ENCODE results near the gene RAPSN. TPM values are rescaled to one million over a fixed set of nuclear protein-coding genes. Genes with fewer than 3 reads are reported as not detected.
A peak's percentile ranks its signal among the peaks of the same experiment; 100 is the strongest.
"Not testable (repeated sequence)": the region's sequence is repeated elsewhere in the genome, so short reads cannot be mapped to it uniquely, and the experiment has no call there.

Gene RAPSN
- total RNA-seq, 2 donors from 2014 or later = 3.0 to 3.1 TPM

GRCh38 chr11:47477753-47478152 lies 28.8 kb upstream of the RAPSN start:
- Mint-ChIP-seq H3K4me3 (no peak overlapping the region), H3K36me3 (ENCODE audit: low read depth) (peaks cover 7% of the 10 kb centered on the region), H3K27me3 (no peaks in the 10 kb centered on the region), H3K27ac (peak overlapping the region; percentile 66), H3K4me1 (peaks cover 3% of the 10 kb centered on the region)
- DNase-seq = no peak
- no peak for ATAC-seq
- H3K9me3 ChIP-seq (ENCODE audit: control insufficient read depth, low read length, poor library complexity, severe bottlenecking) = no peaks in the 10 kb centered on the region

DNA sequence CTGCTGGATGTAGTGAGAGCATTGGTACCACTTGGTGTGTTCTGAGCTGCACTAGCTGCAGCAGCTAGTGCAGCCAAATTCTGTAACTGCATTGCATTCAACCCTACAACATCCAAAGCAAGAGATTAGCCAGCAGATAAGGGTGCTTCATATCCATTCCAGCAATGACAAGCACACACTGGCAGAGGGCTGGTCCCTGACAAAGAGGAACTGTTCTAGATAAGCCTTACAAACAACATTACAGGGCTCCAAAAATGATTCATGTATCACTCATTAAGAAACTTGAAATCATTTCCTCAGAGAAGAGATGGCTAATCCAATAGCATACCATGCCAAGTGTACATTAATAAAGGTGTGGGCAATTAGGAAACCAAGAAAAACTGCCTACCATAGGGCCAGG lies 28.4 kb upstream of the RAPSN start:
- H3K4me1 Mint-ChIP-seq = peaks cover 3% of the 10 kb centered on the region
- peaks cover 7% of the 10 kb centered on the region for H3K36me3 Mint-ChIP-seq (ENCODE audit: low read depth)
- no peak for DNase-seq
- H3K9me3 ChIP-seq (ENCODE audit: control insufficient read depth, low read length, poor library complexity, severe bottlenecking) = no peaks in the 10 kb centered on the region
- H3K27me3 Mint-ChIP-seq = no peaks in the 10 kb centered on the region
- no peak for ATAC-seq
- H3K27ac Mint-ChIP-seq = peak overlapping the region; percentile 66
- H3K4me3 Mint-ChIP-seq = no peak overlapping the region

GRCh38 chr11:47470671-47471070 lies 21.7 kb upstream of the RAPSN start:
- DNase-seq (no peak), ATAC-seq (no peak)
- Mint-ChIP-seq H3K4me3 (no peak overlapping the region), H3K27ac (peak overlapping the region; percentile 41), H3K27me3 (no peaks in the 10 kb centered on the region), H3K4me1 (peaks cover 8% of the 10 kb centered on the region), H3K36me3 (ENCODE audit: low read depth) (peaks cover 11% of the 10 kb centered on the region)
- no peaks in the 10 kb centered on the region for H3K9me3 ChIP-seq (ENCODE audit: control insufficient read depth, low read length, poor library complexity, severe bottlenecking)

- peak overlapping the region; percentile 27 for H3K27ac Mint-ChIP-seq
Observed at GRCh38 chr11:47469361-47470179, 20.6 kb upstream of the RAPSN start.

DNA sequence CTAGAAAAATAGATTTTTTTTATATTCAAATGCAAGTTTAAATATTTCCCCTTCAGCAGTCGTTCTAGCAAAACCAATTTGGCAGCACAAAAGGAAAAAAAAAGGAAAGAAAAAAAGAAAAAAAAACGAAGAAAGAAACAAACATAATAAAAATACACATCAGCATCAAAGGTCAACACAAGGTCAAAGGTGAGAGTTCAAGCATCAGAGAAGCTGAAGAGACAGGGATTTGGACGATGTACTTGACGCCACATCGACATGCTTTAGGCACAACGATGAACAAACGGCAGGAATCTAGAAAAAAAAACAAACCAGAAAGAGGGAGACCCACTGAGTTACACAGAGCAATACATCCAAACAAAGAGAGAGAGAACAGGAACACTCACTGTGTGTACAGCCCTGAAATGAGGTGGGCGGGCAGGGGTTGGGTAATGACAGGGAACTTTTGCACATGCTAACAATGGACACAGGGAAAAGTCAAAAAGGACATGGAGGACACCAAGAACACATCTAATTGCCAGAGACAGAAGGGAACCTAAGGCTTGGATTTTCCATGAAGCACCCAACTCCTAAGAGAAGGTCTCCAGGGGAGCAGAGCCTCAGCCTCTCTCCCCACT lies 19.8 kb upstream of the RAPSN start:
- ATAC-seq (no peak), DNase-seq (no peak)
- H3K4me1 Mint-ChIP-seq = peaks cover 9% of the 10 kb centered on the region
- H3K27ac Mint-ChIP-seq = peak overlapping the region; percentile 6
- no peak overlapping the region for H3K4me3 Mint-ChIP-seq
- no peaks in the 10 kb centered on the region for H3K9me3 ChIP-seq (ENCODE audit: control insufficient read depth, low read length, poor library complexity, severe bottlenecking)
- peaks cover 8% of the 10 kb centered on the region for H3K36me3 Mint-ChIP-seq (ENCODE audit: low read depth)
- H3K27me3 Mint-ChIP-seq = no peaks in the 10 kb centered on the region

More at GRCh38 chr11:47469361-47470179, 20.6 kb upstream of the RAPSN start:
- Mint-ChIP-seq H3K4me3 (no peak overlapping the region), H3K27me3 (no peaks in the 10 kb centered on the region), H3K36me3 (ENCODE audit: low read depth) (peaks cover 8% of the 10 kb centered on the region), H3K4me1 (peaks cover 9% of the 10 kb centered on the region)
- no peak for DNase-seq
- no peaks in the 10 kb centered on the region for H3K9me3 ChIP-seq (ENCODE audit: control insufficient read depth, low read length, poor library complexity, severe bottlenecking)
- no peak for ATAC-seq

DNA sequence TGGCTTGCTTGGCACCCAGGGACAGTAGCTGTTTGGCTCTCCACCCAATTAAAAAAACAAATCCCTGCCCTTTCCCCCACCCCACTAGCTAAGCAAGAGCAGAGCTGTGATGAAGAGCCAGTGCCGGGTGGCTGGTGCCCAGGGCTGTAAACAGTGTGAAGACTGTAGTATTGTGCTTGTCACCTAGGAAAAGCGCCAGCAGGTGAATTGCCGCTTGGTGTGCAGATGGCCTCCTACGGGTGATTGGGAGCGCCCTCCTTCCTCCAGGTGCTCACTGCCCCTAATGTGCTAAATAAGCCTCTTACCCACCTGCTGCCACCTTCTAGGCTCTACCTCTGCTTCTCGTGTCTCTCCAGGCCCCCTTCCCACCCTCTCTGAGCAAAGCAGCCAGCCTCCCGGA lies 18.4 kb upstream of the RAPSN start:
- H3K27me3 Mint-ChIP-seq = no peaks in the 10 kb centered on the region
- no peak for ATAC-seq
- DNase-seq = no peak
- H3K4me3 Mint-ChIP-seq = no peak overlapping the region
- peaks cover 9% of the 10 kb centered on the region for H3K4me1 Mint-ChIP-seq
- peaks cover 4% of the 10 kb centered on the region for H3K36me3 Mint-ChIP-seq (ENCODE audit: low read depth)
- H3K27ac Mint-ChIP-seq = no peak overlapping the region
- H3K9me3 ChIP-seq (ENCODE audit: control insufficient read depth, low read length, poor library complexity, severe bottlenecking) = no peaks in the 10 kb centered on the region

- Mint-ChIP-seq H3K27ac (no peak overlapping the region), H3K4me3 (no peak overlapping the region), H3K36me3 (ENCODE audit: low read depth) (peaks cover 4% of the 10 kb centered on the region), H3K4me1 (peaks cover 11% of the 10 kb centered on the region), H3K27me3 (no peaks in the 10 kb centered on the region)
- DNase-seq (no peak), ATAC-seq (no peak)
- no peaks in the 10 kb centered on the region for H3K9me3 ChIP-seq (ENCODE audit: control insufficient read depth, low read length, poor library complexity, severe bottlenecking)
Observed at GRCh38 chr11:47466701-47467250, 17.8 kb upstream of the RAPSN start.

GRCh38 chr11:47466201-47466600 lies 17.3 kb upstream of the RAPSN start:
- no peaks in the 10 kb centered on the region for H3K9me3 ChIP-seq (ENCODE audit: control insufficient read depth, low read length, poor library complexity, severe bottlenecking)
- ATAC-seq = no peak
- Mint-ChIP-seq H3K27me3 (no peaks in the 10 kb centered on the region), H3K27ac (peak overlapping the region; percentile 59), H3K4me1 (peaks cover 11% of the 10 kb centered on the region), H3K36me3 (ENCODE audit: low read depth) (peaks cover 4% of the 10 kb centered on the region), H3K4me3 (no peak overlapping the region)
- no peak for DNase-seq

DNA sequence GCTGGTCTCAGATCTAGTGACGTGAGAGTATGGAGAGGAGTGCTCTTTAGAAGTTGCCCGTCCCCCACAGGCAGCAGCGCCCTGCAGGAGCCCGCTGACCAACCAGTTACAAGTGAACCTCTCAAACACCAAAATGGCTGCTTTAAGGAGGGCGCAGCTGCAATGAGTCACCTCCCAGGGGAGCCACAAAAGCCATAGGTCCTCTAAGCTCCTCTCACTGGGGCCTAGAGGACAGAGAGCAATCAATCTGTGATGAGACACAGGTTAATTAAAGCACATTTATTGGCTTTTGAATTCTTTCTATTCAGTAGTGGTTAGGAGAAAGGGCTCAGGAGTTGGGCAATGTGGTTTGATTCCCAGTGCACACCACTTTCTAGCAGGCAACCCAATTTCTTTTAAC lies 15.5 kb upstream of the RAPSN start:
- H3K36me3 Mint-ChIP-seq (ENCODE audit: low read depth) = peaks cover 2% of the 10 kb centered on the region
- no peak for ATAC-seq
- H3K27me3 Mint-ChIP-seq = no peaks in the 10 kb centered on the region
- H3K4me3 Mint-ChIP-seq = no peak overlapping the region
- H3K9me3 ChIP-seq (ENCODE audit: control insufficient read depth, low read length, poor library complexity, severe bottlenecking) = no peaks in the 10 kb centered on the region
- H3K4me1 Mint-ChIP-seq = peaks cover 9% of the 10 kb centered on the region
- no peak for DNase-seq
- H3K27ac Mint-ChIP-seq = no peak overlapping the region

GRCh38 chr11:47461876-47462275 lies 12.9 kb upstream of the RAPSN start:
- Mint-ChIP-seq H3K27ac (peak overlapping the region; percentile 29), H3K4me1 (peaks cover 4% of the 10 kb centered on the region), H3K4me3 (no peak overlapping the region), H3K36me3 (ENCODE audit: low read depth) (no peaks in the 10 kb centered on the region), H3K27me3 (no peaks in the 10 kb centered on the region)
- DNase-seq (no peak), ATAC-seq (no peak)
- no peaks in the 10 kb centered on the region for H3K9me3 ChIP-seq (ENCODE audit: control insufficient read depth, low read length, poor library complexity, severe bottlenecking)

DNA sequence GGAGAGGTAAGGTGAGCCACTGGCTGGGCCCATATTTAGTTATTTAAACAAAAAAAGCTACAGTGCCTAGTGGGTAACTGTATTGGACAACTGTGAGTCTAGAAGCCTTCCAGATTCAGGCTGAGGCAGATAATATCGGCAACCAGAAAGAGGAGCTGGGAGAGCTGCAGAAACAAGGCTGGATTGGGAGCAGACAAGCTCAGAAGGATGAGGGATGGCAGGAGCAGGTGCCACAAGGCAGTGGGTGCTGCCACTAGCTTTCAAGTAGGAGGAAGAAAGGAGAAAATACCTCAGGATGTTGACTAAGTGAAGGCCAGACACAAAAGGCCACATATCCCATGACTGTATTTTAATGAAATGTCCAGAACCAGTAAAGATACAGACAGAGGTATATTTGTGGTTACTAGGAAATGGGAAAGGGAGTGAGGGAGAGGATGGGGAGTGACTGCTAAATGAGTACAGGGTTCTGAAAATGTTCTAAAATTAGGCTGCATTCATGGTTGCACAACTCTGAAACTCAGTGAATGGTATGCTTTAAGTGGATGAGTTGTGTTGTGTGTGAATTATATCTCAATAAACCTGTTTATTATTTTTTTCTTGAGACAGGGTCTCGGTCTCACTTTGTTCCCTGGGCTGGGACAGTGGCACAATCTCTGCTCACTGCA lies 11.8 kb upstream of the RAPSN start:
- ATAC-seq (no peak), DNase-seq (no peak)
- Mint-ChIP-seq H3K27ac (no peak overlapping the region), H3K4me1 (peaks cover 4% of the 10 kb centered on the region), H3K36me3 (ENCODE audit: low read depth) (no peaks in the 10 kb centered on the region), H3K27me3 (no peaks in the 10 kb centered on the region), H3K4me3 (no peak overlapping the region)
- H3K9me3 ChIP-seq (ENCODE audit: control insufficient read depth, low read length, poor library complexity, severe bottlenecking) = no peaks in the 10 kb centered on the region

DNA sequence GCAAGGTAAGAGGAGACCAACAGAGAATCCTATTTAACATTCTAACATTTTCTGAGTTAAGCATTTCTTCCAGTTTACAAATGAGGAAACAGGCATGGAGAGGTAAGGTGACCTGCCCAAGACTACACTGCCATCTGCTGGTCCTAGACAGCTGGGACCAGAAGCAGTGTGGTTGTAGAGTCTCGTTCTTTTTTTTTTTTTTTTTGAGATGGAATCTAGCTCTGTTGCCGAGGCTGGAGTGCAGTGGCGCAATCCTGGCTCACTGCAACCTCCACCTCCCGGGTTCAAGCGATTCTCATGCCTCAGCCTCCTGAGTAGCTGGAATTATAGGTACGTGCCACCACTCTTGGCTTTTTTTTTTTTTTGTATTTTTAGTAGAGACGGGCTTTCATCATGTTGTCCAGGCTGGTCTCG lies 5.3 kb upstream of the RAPSN start:
- not testable (repeated sequence) for H3K36me3 Mint-ChIP-seq (ENCODE audit: low read depth); H3K4me3 Mint-ChIP-seq; H3K4me1 Mint-ChIP-seq; H3K9me3 ChIP-seq (ENCODE audit: control insufficient read depth, low read length, poor library complexity, severe bottlenecking); H3K27me3 Mint-ChIP-seq
- peak; percentile 96 for ATAC-seq
- peak; percentile 28 to 41 (median 29) for DNase-seq
- peak overlapping the region; percentile 74 for H3K27ac Mint-ChIP-seq

DNA sequence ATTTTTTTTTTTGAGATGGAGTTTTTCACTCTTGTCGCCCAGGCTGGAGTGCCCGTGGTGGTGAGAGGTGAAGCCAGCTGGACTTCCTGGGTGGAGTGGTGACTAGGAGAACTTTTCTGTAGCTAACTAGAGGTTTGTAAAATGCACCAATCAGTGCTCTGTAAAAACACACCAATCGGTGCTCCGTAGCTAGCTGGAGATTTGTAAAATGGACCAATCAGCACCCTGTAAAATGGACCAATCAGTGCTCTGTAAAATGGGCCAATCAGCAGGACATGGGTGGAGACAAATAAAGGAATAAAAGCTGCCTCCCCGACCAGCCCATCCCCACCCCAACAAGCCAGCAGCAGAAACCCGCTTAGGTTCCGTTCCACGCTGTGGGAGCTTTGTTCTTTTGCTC lies 4.4 kb upstream of the RAPSN start:
- H3K27ac Mint-ChIP-seq = peak overlapping the region; percentile 74

More for the DNA sequence above, 4.4 kb upstream of the RAPSN start:
- ATAC-seq (no peak), DNase-seq (no peak)
- no peaks in the 10 kb centered on the region for H3K9me3 ChIP-seq (ENCODE audit: control insufficient read depth, low read length, poor library complexity, severe bottlenecking)
- Mint-ChIP-seq H3K27me3 (no peaks in the 10 kb centered on the region), H3K4me1 (peaks cover 6% of the 10 kb centered on the region), H3K36me3 (ENCODE audit: low read depth) (no peaks in the 10 kb centered on the region), H3K4me3 (no peak overlapping the region)

Data from T-helper 17 cell (primary cell).